ENCODE data around the gene TBC1D22A. TPM values are rescaled to one million over a fixed set of nuclear protein-coding genes. Genes with fewer than 3 reads are reported as not detected.

Gene TBC1D22A
- total and polyA plus RNA-seq, 2 donors: 11.8 to 25.7 TPM

DNA sequence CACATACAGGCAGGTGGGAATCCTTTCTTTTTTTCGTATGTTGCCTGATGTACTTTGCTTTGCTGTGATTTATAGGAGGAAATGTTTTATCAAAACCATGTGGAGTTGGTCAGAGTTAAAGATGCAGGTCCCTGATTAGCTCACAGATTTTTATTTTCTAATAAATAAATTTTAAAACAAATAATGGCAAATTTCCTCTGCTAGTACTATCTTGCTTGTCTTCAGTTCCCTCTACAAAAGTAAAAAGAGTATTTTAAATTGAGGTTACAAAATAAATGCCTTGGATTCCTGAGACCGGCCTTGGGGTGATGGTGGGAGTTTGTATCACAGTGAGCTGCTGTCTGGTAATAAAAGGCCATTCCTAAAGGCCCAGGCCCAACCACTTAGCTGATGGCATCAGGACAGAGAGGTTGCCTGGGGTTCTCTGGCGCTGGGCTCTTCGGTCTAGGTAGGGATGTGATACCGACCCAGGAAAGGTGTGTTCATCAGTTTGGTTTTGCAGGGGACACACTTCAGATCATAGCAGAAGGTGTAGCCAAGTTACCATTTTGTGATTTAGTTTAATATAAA lies 129.0 kb downstream of the TBC1D22A start:
- Histone ChIP-seq H3K4me1 (ENCODE audit: control insufficient read depth in 2 of 2, insufficient read depth in 2 of 2, low read length in 2 of 2) (peaks cover 0 to 3% of the 10 kb centered on the region in 2 donors), H3K36me3 (ENCODE audit: control insufficient read depth in 2 of 2, insufficient read depth in 2 of 2, low read length in 1 of 2) (peaks cover 13 to 34% of the 10 kb centered on the region in 2 donors), H3K27me3 (ENCODE audit: control insufficient read depth in 2 of 2, insufficient read depth in 1 of 2, low read length in 1 of 2) (no peaks in the 10 kb centered on the region), H3K4me3 (ENCODE audit: low read length in 2 of 2) (no peak overlapping the region), H3K27ac (ENCODE audit: low read depth in 1 of 2, low read length in 1 of 2) (no peak overlapping the region), H3K9me3 (ENCODE audit: control insufficient read depth in 2 of 2, insufficient read depth in 1 of 2, low read length in 1 of 2) (no peaks in the 10 kb centered on the region)
- WGBS: 98% methylated on average over 5 of the region's 5 CpGs
- DNase-seq (ENCODE audit: low read depth in 6 of 9, low spot score in 9 of 9): no peak

DNA sequence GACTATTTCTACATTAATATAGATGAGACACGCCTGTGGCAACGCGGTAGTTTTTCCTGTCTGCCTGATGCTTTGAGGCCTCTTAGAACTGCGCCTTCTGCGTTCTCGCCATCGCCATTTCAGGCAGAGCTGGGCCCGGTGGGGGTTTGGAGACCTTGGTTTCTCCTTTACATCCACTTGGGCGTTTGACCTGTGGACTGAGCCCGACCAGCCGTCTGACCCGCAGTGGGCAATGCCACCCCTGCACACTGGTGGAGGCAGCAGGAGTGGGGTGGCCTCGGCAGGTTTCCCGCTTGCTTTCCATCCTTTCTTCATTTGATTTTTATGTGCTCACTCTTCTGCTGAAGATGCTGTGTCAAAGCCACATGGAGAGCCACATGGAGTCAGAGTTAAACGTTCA lies 130.4 kb downstream of the TBC1D22A start:
- WGBS: 98% methylated on average over 15 of the region's 15 CpGs
- DNase-seq (ENCODE audit: low read depth in 6 of 9, low spot score in 9 of 9): no peak
- Histone ChIP-seq H3K27me3 (ENCODE audit: control insufficient read depth in 2 of 2, insufficient read depth in 1 of 2, low read length in 1 of 2) (no peaks in the 10 kb centered on the region), H3K27ac (ENCODE audit: low read depth in 1 of 2, low read length in 1 of 2) (no peak overlapping the region), H3K4me1 (ENCODE audit: control insufficient read depth in 2 of 2, insufficient read depth in 2 of 2, low read length in 2 of 2) (peaks cover 0 to 5% of the 10 kb centered on the region in 2 donors), H3K4me3 (ENCODE audit: low read length in 2 of 2) (no peak overlapping the region), H3K9me3 (ENCODE audit: control insufficient read depth in 2 of 2, insufficient read depth in 1 of 2, low read length in 1 of 2) (no peaks in the 10 kb centered on the region), H3K36me3 (ENCODE audit: control insufficient read depth in 2 of 2, insufficient read depth in 2 of 2, low read length in 1 of 2) (peaks cover 16 to 34% of the 10 kb centered on the region in 2 donors)

DNA sequence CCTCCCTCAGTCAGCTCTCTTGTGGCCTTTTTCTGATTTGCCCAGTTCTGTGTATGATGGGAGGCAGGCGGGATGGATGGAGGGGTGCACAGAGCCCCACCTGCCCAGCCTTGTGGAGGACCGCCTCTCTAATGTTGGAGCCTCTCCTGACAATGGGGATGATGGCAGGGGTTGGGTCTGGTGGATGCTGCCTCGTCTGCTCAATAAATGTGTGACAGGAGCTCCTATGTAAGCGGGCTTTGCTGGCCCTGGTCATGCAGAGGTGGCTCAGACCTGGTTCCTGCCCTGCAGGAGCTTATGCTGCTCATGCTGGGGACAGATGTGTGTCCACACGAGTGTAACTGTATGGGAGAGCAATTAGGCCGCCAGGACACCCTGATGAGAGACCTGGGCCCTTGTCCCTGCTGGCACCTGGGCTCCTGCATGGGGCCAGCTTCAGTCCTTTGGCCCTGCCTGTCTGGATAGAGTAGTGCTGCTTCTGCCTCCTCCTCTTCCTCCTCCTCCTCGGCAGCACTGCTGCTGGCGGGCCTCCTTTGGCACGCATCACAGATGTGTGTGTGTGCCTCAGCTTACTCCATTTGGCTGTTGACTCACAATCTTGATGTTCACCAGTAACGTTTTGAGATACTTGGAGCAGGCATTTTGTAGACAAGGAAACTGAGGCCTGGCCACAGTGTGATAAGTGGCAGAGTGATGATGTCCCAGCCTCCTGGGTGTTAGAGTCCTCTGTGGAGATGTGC lies 131.0 kb downstream of the TBC1D22A start:
- WGBS: 97% methylated on average over 10 of the region's 10 CpGs
- no peaks in the 10 kb centered on the region for H3K9me3 ChIP-seq (ENCODE audit: control insufficient read depth in 2 of 2, insufficient read depth in 1 of 2, low read length in 1 of 2)
- no peak overlapping the region for H3K4me3 ChIP-seq (ENCODE audit: low read length in 2 of 2)
- peaks cover 0 to 5% of the 10 kb centered on the region in 2 donors for H3K4me1 ChIP-seq (ENCODE audit: control insufficient read depth in 2 of 2, insufficient read depth in 2 of 2, low read length in 2 of 2)
- DNase-seq (ENCODE audit: low read depth in 6 of 9, low spot score in 9 of 9): no peak
- no peak overlapping the region for H3K27ac ChIP-seq (ENCODE audit: low read depth in 1 of 2, low read length in 1 of 2)
- H3K36me3 ChIP-seq (ENCODE audit: control insufficient read depth in 2 of 2, insufficient read depth in 2 of 2, low read length in 1 of 2): peaks cover 16 to 29% of the 10 kb centered on the region in 2 donors
- no peaks in the 10 kb centered on the region for H3K27me3 ChIP-seq (ENCODE audit: control insufficient read depth in 2 of 2, insufficient read depth in 1 of 2, low read length in 1 of 2)

DNA sequence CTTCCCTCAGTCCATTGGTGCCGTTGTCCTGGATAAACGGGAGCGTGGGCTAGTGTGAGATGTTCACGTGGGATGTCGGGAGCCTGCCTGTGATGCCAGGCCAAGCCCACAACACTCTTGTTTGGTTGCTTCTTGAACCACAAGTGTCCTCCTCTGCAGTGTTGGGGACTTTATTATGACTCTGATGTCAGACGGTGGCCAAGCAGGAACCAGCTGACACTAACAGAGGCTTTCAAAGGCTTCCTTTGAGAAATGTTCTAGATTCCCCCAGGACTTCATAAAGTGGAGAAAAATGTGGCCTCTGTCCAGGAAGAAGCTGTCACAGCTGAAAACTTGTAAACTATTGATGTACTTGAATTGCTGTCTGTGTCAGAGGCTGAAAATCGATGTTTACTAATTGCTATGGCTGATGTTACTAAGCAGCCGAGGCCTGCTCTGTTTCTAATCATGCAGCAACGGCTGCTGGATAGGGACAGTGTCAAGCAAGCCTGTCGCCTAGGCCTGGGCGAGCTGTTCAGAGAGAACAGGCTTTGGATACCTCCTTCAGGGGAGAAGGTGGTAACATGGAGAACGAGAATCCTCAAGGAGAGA lies 131.7 kb downstream of the TBC1D22A start:
- 95% methylated on average over 12 of the region's 12 CpGs for WGBS
- no peaks in the 10 kb centered on the region for H3K9me3 ChIP-seq (ENCODE audit: control insufficient read depth in 2 of 2, insufficient read depth in 1 of 2, low read length in 1 of 2)
- H3K36me3 ChIP-seq (ENCODE audit: control insufficient read depth in 2 of 2, insufficient read depth in 2 of 2, low read length in 1 of 2): peaks cover 16 to 32% of the 10 kb centered on the region in 2 donors
- peaks cover 0 to 5% of the 10 kb centered on the region in 2 donors for H3K4me1 ChIP-seq (ENCODE audit: control insufficient read depth in 2 of 2, insufficient read depth in 2 of 2, low read length in 2 of 2)
- H3K4me3 ChIP-seq (ENCODE audit: low read length in 2 of 2): no peak overlapping the region
- no peak for DNase-seq (ENCODE audit: low read depth in 6 of 9, low spot score in 9 of 9)
- H3K27me3 ChIP-seq (ENCODE audit: control insufficient read depth in 2 of 2, insufficient read depth in 1 of 2, low read length in 1 of 2): no peaks in the 10 kb centered on the region
- H3K27ac ChIP-seq (ENCODE audit: low read depth in 1 of 2, low read length in 1 of 2): no peak overlapping the region

DNA sequence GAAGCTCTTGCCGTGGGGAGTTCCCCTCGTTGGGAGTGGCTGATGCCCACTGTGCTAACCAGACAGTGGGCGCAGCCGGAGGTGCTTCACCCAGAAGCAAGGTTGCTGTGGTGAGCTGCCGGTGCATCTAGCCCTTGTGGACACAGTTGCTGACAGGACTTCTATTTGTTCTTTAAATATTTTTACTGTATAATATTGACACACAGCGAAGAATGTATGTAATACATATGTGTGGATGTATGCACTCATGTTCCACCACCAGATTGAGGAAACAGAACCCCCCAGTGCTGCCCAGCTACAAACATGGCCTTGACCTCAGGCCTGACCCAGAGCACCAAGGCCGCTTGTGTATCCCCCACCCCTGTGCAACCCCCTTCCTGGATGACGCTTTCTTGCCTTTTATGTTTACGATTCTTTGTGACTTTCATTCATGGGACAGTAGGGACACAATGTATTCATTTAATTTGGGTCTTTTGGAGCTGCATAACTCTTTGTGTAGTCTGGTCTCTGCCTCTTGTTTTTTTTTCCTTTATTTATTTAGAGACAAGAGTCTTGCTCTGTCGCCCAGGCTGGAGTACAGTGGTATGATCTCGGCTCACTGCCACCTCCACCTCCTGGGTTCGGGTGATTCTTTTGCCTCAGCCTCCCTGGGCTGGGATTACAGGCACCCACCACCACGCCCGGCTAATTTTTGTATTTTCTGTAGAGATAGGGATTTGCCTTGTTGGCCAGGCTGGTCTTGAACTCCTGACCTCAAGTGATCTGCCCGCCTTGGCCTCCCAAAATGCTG lies 132.6 kb downstream of the TBC1D22A start:
- WGBS: 98% methylated on average over 15 of the region's 15 CpGs
- peaks cover 16 to 32% of the 10 kb centered on the region in 2 donors for H3K36me3 ChIP-seq (ENCODE audit: control insufficient read depth in 2 of 2, insufficient read depth in 2 of 2, low read length in 1 of 2)

DNA sequence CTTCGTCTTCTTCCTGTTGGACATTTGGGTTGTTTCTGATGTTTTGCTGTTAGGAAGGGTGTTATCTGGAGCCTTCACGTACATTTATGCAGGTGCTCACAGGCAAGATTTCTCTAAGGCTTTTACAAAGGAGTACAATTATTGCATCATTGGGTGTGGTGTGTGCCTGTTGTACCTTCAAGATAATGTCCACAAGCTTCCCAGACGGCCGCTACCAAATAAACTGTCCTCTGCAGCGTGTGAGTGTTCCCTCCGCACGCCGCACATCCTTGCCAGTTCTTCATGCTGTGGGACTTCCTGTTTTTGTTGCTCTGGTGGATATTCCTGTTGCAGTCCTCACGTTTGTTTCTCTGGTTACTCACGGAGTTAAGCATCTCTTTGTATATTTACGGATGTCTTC lies 133.3 kb downstream of the TBC1D22A start:
- Histone ChIP-seq H3K27me3 (ENCODE audit: control insufficient read depth in 2 of 2, insufficient read depth in 1 of 2, low read length in 1 of 2) (no peaks in the 10 kb centered on the region), H3K9me3 (ENCODE audit: control insufficient read depth in 2 of 2, insufficient read depth in 1 of 2, low read length in 1 of 2) (no peaks in the 10 kb centered on the region), H3K36me3 (ENCODE audit: control insufficient read depth in 2 of 2, insufficient read depth in 2 of 2, low read length in 1 of 2) (peaks cover 16 to 30% of the 10 kb centered on the region in 2 donors), H3K4me3 (ENCODE audit: low read length in 2 of 2) (no peak overlapping the region), H3K27ac (ENCODE audit: low read depth in 1 of 2, low read length in 1 of 2) (no peak overlapping the region), H3K4me1 (ENCODE audit: control insufficient read depth in 2 of 2, insufficient read depth in 2 of 2, low read length in 2 of 2) (peaks cover 0 to 5% of the 10 kb centered on the region in 2 donors)
- WGBS: 89% methylated on average over 11 of the region's 11 CpGs
- DNase-seq (ENCODE audit: low read depth in 6 of 9, low spot score in 9 of 9): no peak

More for the DNA sequence above, 132.6 kb downstream of the TBC1D22A start:
- H3K27me3 ChIP-seq (ENCODE audit: control insufficient read depth in 2 of 2, insufficient read depth in 1 of 2, low read length in 1 of 2): no peaks in the 10 kb centered on the region
- H3K27ac ChIP-seq (ENCODE audit: low read depth in 1 of 2, low read length in 1 of 2): no peak overlapping the region
- H3K9me3 ChIP-seq (ENCODE audit: control insufficient read depth in 2 of 2, insufficient read depth in 1 of 2, low read length in 1 of 2): no peaks in the 10 kb centered on the region
- H3K4me1 ChIP-seq (ENCODE audit: control insufficient read depth in 2 of 2, insufficient read depth in 2 of 2, low read length in 2 of 2): peaks cover 0 to 5% of the 10 kb centered on the region in 2 donors
- no peak overlapping the region for H3K4me3 ChIP-seq (ENCODE audit: low read length in 2 of 2)
- DNase-seq (ENCODE audit: low read depth in 6 of 9, low spot score in 9 of 9): no peak

DNA sequence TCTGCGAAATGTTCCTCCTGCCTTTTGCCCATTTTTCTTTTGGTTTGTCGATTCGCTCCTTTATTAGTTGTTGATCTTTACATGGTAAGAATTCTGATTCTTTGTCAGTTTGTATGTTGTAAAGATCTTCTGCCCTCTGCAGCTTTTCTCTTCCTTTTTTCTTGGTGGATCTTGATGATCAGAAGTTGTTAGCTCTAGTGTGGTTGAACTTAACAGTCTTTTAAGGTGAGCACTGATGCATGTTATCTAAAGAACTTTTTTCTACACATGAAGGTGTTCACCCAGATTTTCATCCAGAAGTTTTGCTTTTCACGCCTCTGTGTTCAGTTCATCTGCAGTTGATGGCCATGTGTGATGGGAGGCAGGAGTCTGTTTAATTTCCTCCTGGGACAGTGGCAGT lies 133.7 kb downstream of the TBC1D22A start:
- Histone ChIP-seq H3K36me3 (ENCODE audit: control insufficient read depth in 2 of 2, insufficient read depth in 2 of 2, low read length in 1 of 2) (peaks cover 16 to 28% of the 10 kb centered on the region in 2 donors), H3K4me1 (ENCODE audit: control insufficient read depth in 2 of 2, insufficient read depth in 2 of 2, low read length in 2 of 2) (peaks cover 0 to 5% of the 10 kb centered on the region in 2 donors), H3K27me3 (ENCODE audit: control insufficient read depth in 2 of 2, insufficient read depth in 1 of 2, low read length in 1 of 2) (no peaks in the 10 kb centered on the region), H3K4me3 (ENCODE audit: low read length in 2 of 2) (no peak overlapping the region), H3K27ac (ENCODE audit: low read depth in 1 of 2, low read length in 1 of 2) (no peak overlapping the region), H3K9me3 (ENCODE audit: control insufficient read depth in 2 of 2, insufficient read depth in 1 of 2, low read length in 1 of 2) (no peaks in the 10 kb centered on the region)
- 96% methylated on average over 4 of the region's 4 CpGs for WGBS
- no peak for DNase-seq (ENCODE audit: low read depth in 6 of 9, low spot score in 9 of 9)

DNA sequence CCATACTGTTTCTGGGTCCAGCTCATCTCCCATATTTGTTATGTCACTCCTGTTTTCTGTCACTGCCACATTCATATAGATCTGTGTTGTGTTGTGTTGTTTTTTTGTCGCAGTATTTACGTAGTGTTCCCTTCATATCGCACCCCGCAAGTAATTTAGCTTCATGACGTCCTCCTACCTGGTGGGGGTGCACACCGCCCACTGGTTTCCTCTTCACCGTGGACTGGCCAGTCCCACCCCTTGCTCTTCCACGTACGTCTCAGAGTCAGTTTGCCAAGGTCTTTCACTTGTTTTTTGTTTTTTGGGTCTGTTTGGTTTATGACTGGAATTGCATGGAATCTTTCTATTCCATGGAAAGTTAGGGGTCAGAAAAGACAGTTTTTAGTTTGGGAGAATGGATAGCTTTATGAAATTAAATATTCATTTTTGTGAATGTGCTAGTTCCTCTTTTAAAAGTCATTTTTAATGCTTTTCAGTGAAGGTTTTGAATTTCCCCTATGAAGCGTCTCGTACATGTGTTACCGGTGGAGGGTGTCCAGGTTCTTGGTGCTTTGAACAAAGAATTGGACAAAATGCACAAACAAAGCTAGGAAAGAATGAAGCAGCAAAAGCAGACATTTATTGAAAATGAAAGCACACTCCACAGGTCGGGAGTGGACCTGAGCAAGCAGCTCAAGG lies 134.3 kb downstream of the TBC1D22A start:
- Histone ChIP-seq H3K4me1 (ENCODE audit: control insufficient read depth in 2 of 2, insufficient read depth in 2 of 2, low read length in 2 of 2) (peaks cover 0 to 5% of the 10 kb centered on the region in 2 donors), H3K36me3 (ENCODE audit: control insufficient read depth in 2 of 2, insufficient read depth in 2 of 2, low read length in 1 of 2) (peaks cover 16 to 28% of the 10 kb centered on the region in 2 donors), H3K4me3 (ENCODE audit: low read length in 2 of 2) (no peak overlapping the region), H3K9me3 (ENCODE audit: control insufficient read depth in 2 of 2, insufficient read depth in 1 of 2, low read length in 1 of 2) (no peaks in the 10 kb centered on the region), H3K27me3 (ENCODE audit: control insufficient read depth in 2 of 2, insufficient read depth in 1 of 2, low read length in 1 of 2) (no peaks in the 10 kb centered on the region), H3K27ac (ENCODE audit: low read depth in 1 of 2, low read length in 1 of 2) (no peak overlapping the region)
- no peak for DNase-seq (ENCODE audit: low read depth in 6 of 9, low spot score in 9 of 9)
- 88% methylated on average over 13 of the region's 13 CpGs for WGBS
